ENCODE results near the gene TMEM51. TPM values are rescaled to one million over a fixed set of nuclear protein-coding genes. Genes with fewer than 3 reads are reported as not detected.

TMEM51 gene
- total RNA-seq, 1 experiment from 2014 or later, result 9.5 TPM

GRCh38 chr1:15195420-15196052 is 42.0 kb downstream of the TMEM51 start:
- DNase-seq (ENCODE audit: low read depth), result no peak

GRCh38 chr1:15196069-15196468 is 42.5 kb downstream of the TMEM51 start:
- DNase-seq (ENCODE audit: low read depth), result no peak

- DNase-seq (ENCODE audit: low read depth), result no peak
Observed at GRCh38 chr1:15196807-15197530, 43.4 kb downstream of the TMEM51 start.

- DNase-seq (ENCODE audit: low read depth), result no peak
Observed at GRCh38 chr1:15197591-15198447, 44.3 kb downstream of the TMEM51 start.

GRCh38 chr1:15198684-15199083 is 45.1 kb downstream of the TMEM51 start:
- no peak for DNase-seq (ENCODE audit: low read depth)

- DNase-seq (ENCODE audit: low read depth), result no peak
Observed at GRCh38 chr1:15201221-15201620, 47.7 kb downstream of the TMEM51 start.

GRCh38 chr1:15201849-15202551 is 48.5 kb downstream of the TMEM51 start:
- DNase-seq (ENCODE audit: low read depth), result no peak

- DNase-seq (ENCODE audit: low read depth), result no peak
Observed at GRCh38 chr1:15204931-15205330, 51.4 kb downstream of the TMEM51 start.

GRCh38 chr1:15205586-15206346 is 52.2 kb downstream of the TMEM51 start:
- no peak for DNase-seq (ENCODE audit: low read depth)

- no peak for DNase-seq (ENCODE audit: low read depth)
Observed at GRCh38 chr1:15206418-15207030, 53.0 kb downstream of the TMEM51 start.

- no peak for DNase-seq (ENCODE audit: low read depth)
Observed at GRCh38 chr1:15207031-15207828, 53.7 kb downstream of the TMEM51 start.

GRCh38 chr1:15207829-15208429 is 54.4 kb downstream of the TMEM51 start:
- DNase-seq (ENCODE audit: low read depth), result no peak

- DNase-seq (ENCODE audit: low read depth), result no peak
Observed at GRCh38 chr1:15210651-15211375, 57.3 kb downstream of the TMEM51 start.

- no peak for DNase-seq (ENCODE audit: low read depth)
Observed at GRCh38 chr1:15211424-15211823, 57.9 kb downstream of the TMEM51 start.

GRCh38 chr1:15212216-15212953 is 58.8 kb downstream of the TMEM51 start:
- no peak for DNase-seq (ENCODE audit: low read depth)

GRCh38 chr1:15212954-15213291 is 59.4 kb downstream of the TMEM51 start:
- DNase-seq (ENCODE audit: low read depth), result no peak

GRCh38 chr1:15213341-15213821 is 59.8 kb downstream of the TMEM51 start:
- DNase-seq (ENCODE audit: low read depth), result no peak

- DNase-seq (ENCODE audit: low read depth), result no peak
Observed at GRCh38 chr1:15214527-15214926, 61.0 kb downstream of the TMEM51 start.

All from LHCN-M2 (cell line).